ENCODE measurements around the gene DHRS1. TPM values are rescaled to one million over a fixed set of nuclear protein-coding genes. Genes with fewer than 3 reads are reported as not detected.
A peak's percentile ranks its signal among the peaks of the same experiment; 100 is the strongest.

Gene DHRS1
- total RNA-seq, 1 donor from 2014 or later, result 6.3 TPM

DNA sequence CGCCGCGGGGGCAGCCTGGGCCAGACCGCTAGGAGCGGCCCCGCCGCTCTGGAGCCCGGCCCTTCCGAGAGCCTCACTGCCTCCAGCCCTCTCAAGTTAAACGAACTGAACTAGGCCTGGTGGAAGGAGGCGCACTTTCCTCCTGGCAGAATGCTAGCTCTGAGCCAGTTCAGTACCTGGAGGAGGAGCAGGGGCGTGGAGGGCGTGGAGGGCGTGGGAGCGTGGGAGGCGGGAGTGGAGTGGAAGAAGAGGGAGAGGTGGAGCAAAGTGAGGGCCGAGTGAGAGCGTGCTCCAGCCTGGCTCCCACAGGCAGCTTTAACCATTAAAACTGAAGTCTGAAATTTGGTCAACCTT lies 17.0 kb upstream of the DHRS1 start:
- Histone ChIP-seq H3K9me3 (ENCODE audit: control insufficient read depth in 3 of 3, low read length in 3 of 3) (peaks cover 0 to 2% (median 0%) of the 10 kb centered on the region in 3 donors), H3K9ac (ENCODE audit: low read depth in 1 of 3, low read length in 3 of 3) (peak overlapping the region in 1 of 3 donors; percentile 45), H3K27ac (ENCODE audit: low read depth, low read length) (no peak overlapping the region), H3K4me3 (ENCODE audit: low read length in 3 of 3) (peak overlapping the region in 1 of 3 donors; percentile 58), H3K36me3 (ENCODE audit: control insufficient read depth in 3 of 3, insufficient read depth in 3 of 3, low read length in 3 of 3) (peaks cover 0 to 3% (median 2%) of the 10 kb centered on the region in 3 donors), H3K4me1 (ENCODE audit: control insufficient read depth in 3 of 3, insufficient read depth in 3 of 3, low read length in 3 of 3) (peaks cover 26 to 48% (median 30%) of the 10 kb centered on the region in 3 donors), H3K27me3 (ENCODE audit: control insufficient read depth in 3 of 3, insufficient read depth in 3 of 3, low read length in 3 of 3) (peaks cover 24 to 50% (median 46%) of the 10 kb centered on the region in 3 donors)

DNA sequence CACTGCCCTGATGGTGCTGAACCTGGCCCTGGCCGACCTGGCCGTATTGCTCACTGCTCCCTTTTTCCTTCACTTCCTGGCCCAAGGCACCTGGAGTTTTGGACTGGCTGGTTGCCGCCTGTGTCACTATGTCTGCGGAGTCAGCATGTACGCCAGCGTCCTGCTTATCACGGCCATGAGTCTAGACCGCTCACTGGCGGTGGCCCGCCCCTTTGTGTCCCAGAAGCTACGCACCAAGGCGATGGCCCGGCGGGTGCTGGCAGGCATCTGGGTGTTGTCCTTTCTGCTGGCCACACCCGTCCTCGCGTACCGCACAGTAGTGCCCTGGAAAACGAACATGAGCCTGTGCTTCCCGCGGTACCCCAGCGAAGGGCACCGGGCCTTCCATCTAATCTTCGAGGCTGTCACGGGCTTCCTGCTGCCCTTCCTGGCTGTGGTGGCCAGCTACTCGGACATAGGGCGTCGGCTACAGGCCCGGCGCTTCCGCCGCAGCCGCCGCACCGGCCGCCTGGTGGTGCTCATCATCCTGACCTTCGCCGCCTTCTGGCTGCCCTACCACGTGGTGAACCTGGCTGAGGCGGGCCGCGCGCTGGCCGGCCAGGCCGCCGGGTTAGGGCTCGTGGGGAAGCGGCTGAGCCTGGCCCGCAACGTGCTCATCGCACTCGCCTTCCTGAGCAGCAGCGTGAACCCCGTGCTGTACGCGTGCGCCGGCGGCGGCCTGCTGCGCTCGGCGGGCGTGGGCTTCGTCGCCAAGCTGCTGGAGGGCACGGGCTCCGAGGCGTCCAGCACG lies 16.4 kb upstream of the DHRS1 start:
- Histone ChIP-seq H3K9ac (ENCODE audit: low read depth in 1 of 3, low read length in 3 of 3) (peak overlapping the region in 1 of 3 donors; percentile 45), H3K27me3 (ENCODE audit: control insufficient read depth in 3 of 3, insufficient read depth in 3 of 3, low read length in 3 of 3) (peaks cover 24 to 50% (median 46%) of the 10 kb centered on the region in 3 donors), H3K9me3 (ENCODE audit: control insufficient read depth in 3 of 3, low read length in 3 of 3) (peaks cover 0 to 2% (median 0%) of the 10 kb centered on the region in 3 donors), H3K27ac (ENCODE audit: low read depth, low read length) (peak overlapping the region; percentile 60), H3K36me3 (ENCODE audit: control insufficient read depth in 3 of 3, insufficient read depth in 3 of 3, low read length in 3 of 3) (peaks cover 0 to 3% (median 2%) of the 10 kb centered on the region in 3 donors), H3K4me1 (ENCODE audit: control insufficient read depth in 3 of 3, insufficient read depth in 3 of 3, low read length in 3 of 3) (peaks cover 26 to 53% (median 35%) of the 10 kb centered on the region in 3 donors), H3K4me3 (ENCODE audit: low read length in 3 of 3) (peak overlapping the region in 1 of 3 donors; percentile 58)

GRCh38 chr14:24315243-24315806 lies 15.7 kb upstream of the DHRS1 start:
- Histone ChIP-seq H3K27ac (ENCODE audit: low read depth, low read length) (peak overlapping the region; percentile 60), H3K27me3 (ENCODE audit: control insufficient read depth in 3 of 3, insufficient read depth in 3 of 3, low read length in 3 of 3) (peaks cover 24 to 50% (median 46%) of the 10 kb centered on the region in 3 donors), H3K9ac (ENCODE audit: low read depth in 1 of 3, low read length in 3 of 3) (no peak overlapping the region), H3K4me1 (ENCODE audit: control insufficient read depth in 3 of 3, insufficient read depth in 3 of 3, low read length in 3 of 3) (peaks cover 31 to 60% (median 40%) of the 10 kb centered on the region in 3 donors), H3K9me3 (ENCODE audit: control insufficient read depth in 3 of 3, low read length in 3 of 3) (peaks cover 0 to 2% (median 0%) of the 10 kb centered on the region in 3 donors), H3K36me3 (ENCODE audit: control insufficient read depth in 3 of 3, insufficient read depth in 3 of 3, low read length in 3 of 3) (peaks cover 0 to 3% (median 2%) of the 10 kb centered on the region in 3 donors), H3K4me3 (ENCODE audit: low read length in 3 of 3) (no peak overlapping the region)

DNA sequence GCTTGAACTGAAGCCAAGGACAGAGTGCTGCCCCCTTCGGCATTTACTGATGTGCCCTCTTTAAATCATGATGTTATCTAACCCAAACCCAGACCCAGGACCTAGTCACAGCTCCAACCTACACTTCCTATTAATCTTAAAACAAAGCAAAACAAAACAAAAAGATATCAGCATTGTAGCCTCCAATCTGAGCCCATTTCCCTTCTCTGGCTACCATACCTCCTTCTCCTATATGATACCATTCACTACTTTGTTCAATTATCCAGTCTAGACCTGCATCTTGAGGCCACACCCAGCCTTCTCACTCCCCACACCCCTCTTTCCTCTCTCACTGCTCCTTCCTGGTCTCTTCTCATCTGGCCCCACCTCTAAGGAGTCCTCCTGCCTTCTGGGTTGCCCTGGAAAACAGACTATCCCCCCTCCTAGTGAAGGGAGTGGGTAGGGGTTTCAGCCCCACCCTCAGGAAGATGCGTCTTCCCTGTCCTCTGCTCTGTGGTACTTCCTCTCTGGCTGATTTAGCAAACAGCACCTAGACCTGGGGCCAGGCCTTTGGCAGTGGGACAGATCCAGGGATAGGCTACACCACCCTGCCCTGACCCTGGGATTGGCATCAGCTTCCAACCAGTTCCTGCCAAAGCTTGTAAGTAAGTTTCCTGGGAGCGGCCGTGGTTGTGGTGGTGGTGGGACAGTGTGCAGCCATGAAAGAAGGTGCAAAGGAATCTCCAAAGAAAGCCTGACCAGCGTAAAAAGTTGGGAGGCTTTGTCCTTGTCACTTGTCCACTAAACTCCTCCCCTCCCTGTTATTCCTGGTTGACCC lies 15.0 kb upstream of the DHRS1 start:
- H3K27ac ChIP-seq (ENCODE audit: low read depth, low read length), result no peak overlapping the region
- no peak overlapping the region for H3K4me3 ChIP-seq (ENCODE audit: low read length in 3 of 3)
- H3K9ac ChIP-seq (ENCODE audit: low read depth in 1 of 3, low read length in 3 of 3), result no peak overlapping the region
- H3K4me1 ChIP-seq (ENCODE audit: control insufficient read depth in 3 of 3, insufficient read depth in 3 of 3, low read length in 3 of 3), result peaks cover 39 to 67% (median 47%) of the 10 kb centered on the region in 3 donors
- H3K27me3 ChIP-seq (ENCODE audit: control insufficient read depth in 3 of 3, insufficient read depth in 3 of 3, low read length in 3 of 3), result peaks cover 20 to 48% (median 42%) of the 10 kb centered on the region in 3 donors
- H3K9me3 ChIP-seq (ENCODE audit: control insufficient read depth in 3 of 3, low read length in 3 of 3), result peaks cover 0 to 2% (median 0%) of the 10 kb centered on the region in 3 donors
- H3K36me3 ChIP-seq (ENCODE audit: control insufficient read depth in 3 of 3, insufficient read depth in 3 of 3, low read length in 3 of 3), result peaks cover 0 to 2% (median under 1%) of the 10 kb centered on the region in 3 donors

DNA sequence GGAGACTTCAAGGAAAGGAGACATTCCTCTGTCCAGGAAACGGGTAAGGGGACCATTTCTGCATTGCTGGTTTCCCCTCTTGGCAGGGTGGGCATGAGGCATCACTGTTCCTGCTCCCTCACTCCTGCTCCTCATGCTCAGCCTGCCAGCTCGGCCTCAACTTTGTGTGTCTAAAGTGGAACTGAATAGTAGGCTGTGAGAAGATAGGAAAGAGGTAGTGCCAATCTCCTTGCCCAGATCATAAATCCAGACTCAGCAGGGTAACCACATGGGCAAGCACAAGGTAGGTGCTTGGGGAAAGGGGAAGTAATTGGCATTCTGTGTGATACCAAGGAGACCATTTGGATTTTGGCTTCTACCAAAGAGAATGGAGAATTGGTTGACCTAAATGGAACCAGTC lies 14.3 kb upstream of the DHRS1 start:
- Histone ChIP-seq H3K27me3 (ENCODE audit: control insufficient read depth in 3 of 3, insufficient read depth in 3 of 3, low read length in 3 of 3) (peaks cover 13 to 41% (median 36%) of the 10 kb centered on the region in 3 donors), H3K4me1 (ENCODE audit: control insufficient read depth in 3 of 3, insufficient read depth in 3 of 3, low read length in 3 of 3) (peaks cover 40 to 73% (median 52%) of the 10 kb centered on the region in 3 donors), H3K4me3 (ENCODE audit: low read length in 3 of 3) (no peak overlapping the region), H3K27ac (ENCODE audit: low read depth, low read length) (no peak overlapping the region), H3K36me3 (ENCODE audit: control insufficient read depth in 3 of 3, insufficient read depth in 3 of 3, low read length in 3 of 3) (peaks cover 0 to 2% (median 2%) of the 10 kb centered on the region in 3 donors), H3K9ac (ENCODE audit: low read depth in 1 of 3, low read length in 3 of 3) (no peak overlapping the region), H3K9me3 (ENCODE audit: control insufficient read depth in 3 of 3, low read length in 3 of 3) (peaks cover 0 to 2% (median 0%) of the 10 kb centered on the region in 3 donors)

DNA sequence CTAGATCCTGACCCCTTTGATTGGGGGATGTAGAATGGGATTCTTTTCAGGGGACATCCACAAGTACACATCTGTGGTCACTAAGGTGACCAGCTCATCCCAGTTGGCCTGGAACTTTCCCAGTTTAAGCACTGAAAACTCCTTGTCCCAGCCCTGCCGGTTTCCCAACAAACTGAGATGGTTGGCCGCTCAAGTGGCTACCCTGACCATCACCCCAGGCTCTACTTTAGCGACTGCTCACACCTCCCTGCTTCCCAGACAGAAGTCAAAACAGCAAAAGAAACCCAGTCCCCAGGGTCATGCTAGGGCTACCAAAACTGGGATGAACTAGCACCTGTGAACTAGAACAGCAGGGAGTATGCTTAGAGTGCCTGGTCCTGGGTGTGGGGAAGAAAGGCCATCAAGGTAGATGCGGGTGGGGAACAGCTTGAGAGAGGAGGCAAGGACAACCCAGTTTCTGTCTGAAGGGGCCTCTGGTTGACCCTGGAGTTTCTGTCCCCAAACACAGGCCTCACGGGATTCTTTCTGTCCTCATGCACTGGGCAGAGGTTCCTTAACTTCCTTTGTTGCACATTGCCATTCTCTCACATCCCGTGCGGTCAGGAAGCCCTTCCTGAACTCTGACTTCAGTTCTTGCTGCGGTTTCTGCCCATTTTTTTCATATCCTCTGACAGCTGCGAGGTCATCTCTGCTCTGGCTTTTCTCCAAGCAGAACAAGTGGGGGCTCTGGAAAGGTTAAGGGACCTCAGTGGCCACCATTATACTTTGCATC lies 13.3 kb upstream of the DHRS1 start:
- H3K4me1 ChIP-seq (ENCODE audit: control insufficient read depth in 3 of 3, insufficient read depth in 3 of 3, low read length in 3 of 3), result peaks cover 40 to 77% (median 52%) of the 10 kb centered on the region in 3 donors
- H3K36me3 ChIP-seq (ENCODE audit: control insufficient read depth in 3 of 3, insufficient read depth in 3 of 3, low read length in 3 of 3), result peaks cover 0 to 5% (median 4%) of the 10 kb centered on the region in 3 donors
- H3K9me3 ChIP-seq (ENCODE audit: control insufficient read depth in 3 of 3, low read length in 3 of 3), result peaks cover 0 to 2% (median 0%) of the 10 kb centered on the region in 3 donors
- peak overlapping the region; percentile 69 for H3K27ac ChIP-seq (ENCODE audit: low read depth, low read length)
- H3K27me3 ChIP-seq (ENCODE audit: control insufficient read depth in 3 of 3, insufficient read depth in 3 of 3, low read length in 3 of 3), result peaks cover 5 to 33% (median 27%) of the 10 kb centered on the region in 3 donors
- H3K4me3 ChIP-seq (ENCODE audit: low read length in 3 of 3), result no peak overlapping the region
- H3K9ac ChIP-seq (ENCODE audit: low read depth in 1 of 3, low read length in 3 of 3), result no peak overlapping the region

GRCh38 chr14:24311837-24312615 lies 12.4 kb upstream of the DHRS1 start:
- peaks cover 0 to 2% (median 0%) of the 10 kb centered on the region in 3 donors for H3K9me3 ChIP-seq (ENCODE audit: control insufficient read depth in 3 of 3, low read length in 3 of 3)
- H3K9ac ChIP-seq (ENCODE audit: low read depth in 1 of 3, low read length in 3 of 3), result peak overlapping the region; percentile 59 to 80 (median 68)
- H3K4me3 ChIP-seq (ENCODE audit: low read length in 3 of 3), result peak overlapping the region; percentile 71 to 77 (median 73)
- peak overlapping the region; percentile 69 for H3K27ac ChIP-seq (ENCODE audit: low read depth, low read length)
- H3K4me1 ChIP-seq (ENCODE audit: control insufficient read depth in 3 of 3, insufficient read depth in 3 of 3, low read length in 3 of 3), result peaks cover 40 to 77% (median 54%) of the 10 kb centered on the region in 3 donors
- peaks cover 5 to 25% (median 20%) of the 10 kb centered on the region in 3 donors for H3K27me3 ChIP-seq (ENCODE audit: control insufficient read depth in 3 of 3, insufficient read depth in 3 of 3, low read length in 3 of 3)
- H3K36me3 ChIP-seq (ENCODE audit: control insufficient read depth in 3 of 3, insufficient read depth in 3 of 3, low read length in 3 of 3), result peaks cover 3 to 9% (median 7%) of the 10 kb centered on the region in 3 donors

GRCh38 chr14:24310646-24311604 lies 11.3 kb upstream of the DHRS1 start, which contains the start of gene LTB4R:
Gene LTB4R, plus strand, starts transcription at chr14:24311502. Its CDS starts 4,150 bp downstream, at chr14:24315652.
- Histone ChIP-seq H3K9me3 (ENCODE audit: control insufficient read depth in 3 of 3, low read length in 3 of 3) (peaks cover 0 to 2% (median 0%) of the 10 kb centered on the region in 3 donors), H3K27ac (ENCODE audit: low read depth, low read length) (peak within 1 kb of the TSS; percentile 69), H3K36me3 (ENCODE audit: control insufficient read depth in 3 of 3, insufficient read depth in 3 of 3, low read length in 3 of 3) (peaks cover 12 to 18% (median 16%) of the 10 kb centered on the region in 3 donors), H3K27me3 (ENCODE audit: control insufficient read depth in 3 of 3, insufficient read depth in 3 of 3, low read length in 3 of 3) (peaks cover 0 to 14% (median 10%) of the 10 kb centered on the region in 3 donors), H3K4me3 (ENCODE audit: low read length in 3 of 3) (peak within 1 kb of the TSS; percentile 71 to 77 (median 73)), H3K9ac (ENCODE audit: low read depth in 1 of 3, low read length in 3 of 3) (peak within 1 kb of the TSS; percentile 59 to 80 (median 68)), H3K4me1 (ENCODE audit: control insufficient read depth in 3 of 3, insufficient read depth in 3 of 3, low read length in 3 of 3) (peaks cover 38 to 69% (median 46%) of the 10 kb centered on the region in 3 donors)
